OCI-LY1 (cell line): Measurements from ENCODE around the gene RHOT1.
"Not testable (repeated sequence)": the region's sequence is repeated elsewhere in the genome, so short reads cannot be mapped to it uniquely, and the experiment has no call there.

Experiments
- H2AFZ ChIP-seq: fragments of 200-600 bp; sonication (generic), shearing (Covaris generic); 2 replicates; pipeline ENCODE4 v1.6.0; 2014; ENCODE audit warnings: antibody characterized with exemption, mild to moderate bottlenecking, low read length
- H3F3A ChIP-seq: fragments of 200-600 bp; sonication (generic), shearing (Covaris generic); 2 replicates; pipeline ENCODE4 v1.6.0; 2014; ENCODE audit warnings: mild to moderate bottlenecking, antibody characterized with exemption, low read length, moderate library complexity; ENCODE audit not compliant: insufficient read depth
- H3K27ac ChIP-seq: fragments of 200-600 bp; sonication (generic); 2 replicates; pipeline ENCODE4 v1.5.1; 2014; ENCODE audit warnings: low read length, mixed run types, mild to moderate bottlenecking, low read depth; ENCODE audit not compliant: poor library complexity, severe bottlenecking
- H3K27me3 ChIP-seq: fragments of 200-600 bp; sonication (generic); 2 replicates; pipeline ENCODE4 v1.6.0; 2014; ENCODE audit warnings: antibody characterized with exemption, mild to moderate bottlenecking, low read length, moderate library complexity; ENCODE audit not compliant: insufficient read depth
- H3K36me3 ChIP-seq: fragments of 200-600 bp; sonication (generic); 2 replicates; pipeline ENCODE4 v1.6.1; 2014; ENCODE audit warnings: mild to moderate bottlenecking, antibody characterized with exemption, low read length, moderate library complexity, mixed read lengths; ENCODE audit not compliant: insufficient read depth
- H3K4me1 ChIP-seq: fragments of 200-600 bp; sonication (generic); 2 replicates; pipeline ENCODE4 v1.5.1; 2014; ENCODE audit warnings: mild to moderate bottlenecking, low read length, moderate library complexity; ENCODE audit not compliant: insufficient read depth, severe bottlenecking
- H3K4me2 ChIP-seq: fragments of 200-600 bp; sonication (generic), shearing (Covaris generic); 2 replicates; pipeline ENCODE4 v1.6.1; 2014; ENCODE audit warnings: low read length
- H3K4me3 ChIP-seq: fragments of 200-600 bp; sonication (generic); 2 replicates; pipeline ENCODE4 v1.5.1; 2014; ENCODE audit warnings: low read length, low read depth, mild to moderate bottlenecking, mixed read lengths; ENCODE audit not compliant: poor library complexity, severe bottlenecking
- H3K79me2 ChIP-seq: fragments of 200-600 bp; shearing (Covaris generic); 2 replicates; pipeline ENCODE4 v1.6.1; 2016; ENCODE audit warnings: mixed run types, low read length, mixed read lengths; ENCODE audit not compliant: insufficient read depth
- H3K9ac ChIP-seq: fragments of 200-600 bp; sonication (generic), shearing (Covaris generic); 2 replicates; pipeline ENCODE4 v1.6.1; 2014; ENCODE audit warnings: mild to moderate bottlenecking, low read length, mixed read lengths
- H3K9me2 ChIP-seq: fragments of 200-600 bp; sonication (generic), shearing (Covaris generic); 2 replicates; pipeline ENCODE4 v1.6.1; 2014; ENCODE audit warnings: low read depth, mild to moderate bottlenecking, low read length, mixed read lengths
- H3K9me3 ChIP-seq: fragments of 200-600 bp; shearing (Covaris generic); 2 replicates; pipeline ENCODE4 v1.6.1; 2014; ENCODE audit warnings: low read length, mixed read lengths
- H4K20me1 ChIP-seq: fragments of 200-600 bp; sonication (generic), shearing (Covaris generic); 2 replicates; pipeline ENCODE4 v1.6.0; 2016; ENCODE audit warnings: mild to moderate bottlenecking, low read length; ENCODE audit not compliant: insufficient read depth
- CTCF ChIP-seq: fragments of 200-600 bp; sonication (generic), shearing (Covaris generic); IDR thresholded peaks from 2 replicates; pipeline ENCODE4 v1.5.1; 2017; ENCODE audit warnings: mild to moderate bottlenecking, antibody characterized with exemption, low read length, moderate library complexity, mixed read lengths
- EZH2 ChIP-seq: fragments of 200-600 bp; sonication (generic), shearing (Covaris generic); IDR thresholded peaks from 2 replicates; pipeline ENCODE4 v1.8.0; 2017; ENCODE audit warnings: borderline replicate concordance, mixed run types, mild to moderate bottlenecking, antibody characterized with exemption, low read length, moderate library complexity, mixed read lengths

Gene RHOT1

DNA sequence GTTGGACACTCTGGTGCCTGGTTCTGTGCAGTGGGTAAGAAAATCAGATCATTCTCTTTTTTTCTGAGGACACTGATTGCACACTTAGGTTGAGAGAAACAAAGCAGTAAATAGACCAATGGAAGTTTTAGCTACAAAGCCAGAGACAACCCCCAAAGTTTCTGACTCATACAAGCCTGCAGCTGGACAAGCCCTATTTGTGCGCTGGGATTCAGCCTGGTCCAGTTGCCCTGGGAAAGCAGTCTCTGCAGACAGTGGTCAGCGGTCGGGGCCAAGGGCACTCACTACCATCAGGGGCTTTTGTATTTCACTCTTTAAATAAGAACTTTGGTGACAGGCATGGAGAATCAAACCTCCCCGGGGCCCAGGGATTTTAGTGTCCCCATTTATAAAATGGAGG, 117.3 kb downstream of the RHOT1 start:
- no peak for TF ChIP-seq EZH2
- TF ChIP-seq CTCF, result no peak
- H3K9me3 ChIP-seq, result no peaks in the 10 kb centered on the region
- no peaks in the 10 kb centered on the region for H3K79me2 ChIP-seq
- H2AFZ ChIP-seq, result no peak overlapping the region
- no peaks in the 10 kb centered on the region for H4K20me1 ChIP-seq
- H3K4me1 ChIP-seq, result no peaks in the 10 kb centered on the region
- peaks cover 3% of the 10 kb centered on the region; the same call in 1 of the 2 replicates for H3K27me3 ChIP-seq
- no peak overlapping the region for H3K9ac ChIP-seq
- H3K36me3 ChIP-seq, result no peaks in the 10 kb centered on the region
- H3K4me3 ChIP-seq, result no peak overlapping the region
- H3K4me2 ChIP-seq, result no peak overlapping the region
- H3K9me2 ChIP-seq, result no peaks in the 10 kb centered on the region
- no peaks in the 10 kb centered on the region for H3F3A ChIP-seq
- no peak overlapping the region for H3K27ac ChIP-seq

- no peak overlapping the region for H3K9ac ChIP-seq
- H3K36me3 ChIP-seq, result no peaks in the 10 kb centered on the region
- no peak overlapping the region for H3K4me2 ChIP-seq
- H3K4me3 ChIP-seq, result no peak overlapping the region
- peaks cover 1% of the 10 kb centered on the region for H3K4me1 ChIP-seq
- H3K9me2 ChIP-seq, result no peaks in the 10 kb centered on the region
- no peaks in the 10 kb centered on the region for H3K9me3 ChIP-seq
- H3K27ac ChIP-seq, result no peak overlapping the region
- no peaks in the 10 kb centered on the region for H4K20me1 ChIP-seq
- H3K79me2 ChIP-seq, result no peaks in the 10 kb centered on the region
- H3K27me3 ChIP-seq, result peaks cover 3% of the 10 kb centered on the region; the same call in 1 of the 2 replicates
- no peak overlapping the region for H2AFZ ChIP-seq
- TF ChIP-seq EZH2, result no peak
- no peak for TF ChIP-seq CTCF
- no peaks in the 10 kb centered on the region for H3F3A ChIP-seq
Measured at GRCh38 chr17:32261417-32261736, 119.1 kb downstream of the RHOT1 start.

DNA sequence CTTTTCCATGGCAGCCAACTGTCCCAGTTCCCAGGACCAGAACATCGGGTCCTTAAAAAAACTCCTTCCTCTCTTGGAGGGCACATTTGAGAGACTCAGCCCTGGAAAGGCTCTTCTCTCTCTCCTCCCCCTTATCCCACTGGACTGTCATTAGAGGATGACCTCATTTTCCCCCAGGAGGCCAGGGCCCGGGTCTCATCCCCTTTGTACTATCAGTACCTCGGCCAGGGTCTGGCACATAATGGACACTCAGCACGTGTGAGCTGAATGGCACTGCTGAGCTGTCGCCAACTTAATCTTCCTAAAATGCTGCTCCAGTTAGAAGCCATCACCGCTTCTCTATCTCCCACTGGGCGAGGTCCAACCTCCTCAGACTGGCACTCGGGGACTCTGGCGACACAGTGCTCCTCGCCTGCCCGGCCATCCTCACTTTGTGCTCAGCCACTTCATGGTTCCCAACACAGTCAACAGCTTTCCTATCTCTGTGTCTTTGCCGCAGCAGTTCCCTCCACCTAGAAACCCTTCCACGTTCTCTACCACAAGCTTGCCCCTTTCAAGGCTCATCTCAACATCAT, 119.7 kb downstream of the RHOT1 start:
- Histone ChIP-seq H3K4me3 (no peak overlapping the region), H3K9me3 (no peaks in the 10 kb centered on the region), H3K27ac (no peak overlapping the region), H4K20me1 (no peaks in the 10 kb centered on the region), H3K9me2 (no peaks in the 10 kb centered on the region), H3K79me2 (no peaks in the 10 kb centered on the region), H3K27me3 (peaks cover 3% of the 10 kb centered on the region; the same call in 1 of the 2 replicates), H2AFZ (no peak overlapping the region), H3K36me3 (no peaks in the 10 kb centered on the region), H3K4me2 (no peak overlapping the region), H3F3A (no peaks in the 10 kb centered on the region), H3K4me1 (peaks cover 4% of the 10 kb centered on the region), H3K9ac (no peak overlapping the region)
- TF ChIP-seq CTCF, result no peak
- TF ChIP-seq EZH2, result no peak

GRCh38 chr17:32263515-32263914, 121.2 kb downstream of the RHOT1 start:
- not testable (repeated sequence) for H3K9me2 ChIP-seq, H3K4me3 ChIP-seq, H3K9me3 ChIP-seq, H3K4me2 ChIP-seq, H3K36me3 ChIP-seq, H3F3A ChIP-seq, H4K20me1 ChIP-seq, H3K9ac ChIP-seq, H3K79me2 ChIP-seq, H3K4me1 ChIP-seq, H2AFZ ChIP-seq, H3K27me3 ChIP-seq, H3K27ac ChIP-seq
